IMR-90 (cell line): ENCODE measurements around the gene WDR13. TPM values are rescaled to one million over a fixed set of nuclear protein-coding genes. Genes with fewer than 3 reads are reported as not detected.

Experiments used
- ATAC-seq: fragments of 200-7000 bp; cut with Tn5 transposase; 2 replicates; pipeline ENCODE4 v1.9.1; 2020; ENCODE audit warnings: low read depth, mild to moderate bottlenecking, moderate library complexity
- BruUV-seq: library from RNA; stranded (reverse); fragments of 400-500 nt; replicated peaks from 2 replicates; lab custom pipeline; 2021; lab: Mats Ljungman, UMichigan
- CTCF ChIA-PET: fragments of 300-600 bp; formaldehyde crosslinking; extraction: SDS; loops from one replicate; lab custom pipeline; 2021; ENCODE audit warnings: antibody characterized with exemption; lab: Yijun Ruan, JAX
- POLR2A ChIA-PET: fragments of 300-600 bp; sonication (Branson Sonifier 250); formaldehyde crosslinking; loops from one replicate; lab custom pipeline; 2022; ENCODE audit warnings: antibody characterized with exemption; ENCODE audit not compliant: unreplicated experiment; lab: Charles Lee
- DNase-seq: peaks from one replicate; pipeline ENCODE4 v3.0.0; 2013
- H2AFZ ChIP-seq: replicated peaks from 2 replicates; pipeline ENCODE3; 2013; ENCODE audit warnings: low read length, mild to moderate bottlenecking; ENCODE audit not compliant: poor library complexity
- H2AK5ac ChIP-seq: 2 replicates; pipeline ENCODE4 v1.6.1; 2013; ENCODE audit warnings: low read depth, low read length, inconsistent platforms
- H2AK9ac ChIP-seq: replicated peaks from 2 replicates; pipeline ENCODE3; 2013; ENCODE audit warnings: mild to moderate bottlenecking, low read depth, low read length, moderate library complexity; ENCODE audit not compliant: poor library complexity
- H2BK120ac ChIP-seq: 2 replicates; pipeline ENCODE4 v1.6.1; 2013; ENCODE audit warnings: low read depth, low read length, inconsistent platforms
- H2BK15ac ChIP-seq: 3 replicates; pipeline ENCODE4 v1.6.1; 2013; ENCODE audit warnings: low read depth, low read length, inconsistent platforms
- H2BK20ac ChIP-seq: 2 replicates; pipeline ENCODE4 v1.6.1; 2013; ENCODE audit warnings: low read depth, mild to moderate bottlenecking, inconsistent platforms, low read length, moderate library complexity
- H2BK5ac ChIP-seq: 2 replicates; pipeline ENCODE4 v1.6.1; 2013; ENCODE audit warnings: mild to moderate bottlenecking, low read depth, low read length, inconsistent platforms; ENCODE audit not compliant: poor library complexity, severe bottlenecking
- H3K14ac ChIP-seq: replicated peaks from 2 replicates; pipeline ENCODE4 v1.6.1; 2013; ENCODE audit warnings: low read depth, low read length, inconsistent platforms
- H3K18ac ChIP-seq: 2 replicates; pipeline ENCODE4 v1.6.1; 2013; ENCODE audit warnings: low read depth, low read length, control low read depth
- H3K23ac ChIP-seq: 2 replicates; pipeline ENCODE4 v1.6.1; 2013; ENCODE audit warnings: low read depth, low read length, inconsistent platforms
- H3K27ac ChIP-seq: 2 replicates; pipeline ENCODE4 v1.5.1; 2013; ENCODE audit warnings: mild to moderate bottlenecking, control low read depth, low read length; ENCODE audit not compliant: insufficient read depth
- H3K27me3 ChIP-seq: 2 replicates; pipeline ENCODE4 v1.6.1; 2013; ENCODE audit warnings: low read length; ENCODE audit not compliant: control insufficient read depth, insufficient read depth
- H3K36me3 ChIP-seq: 2 replicates; pipeline ENCODE4 v1.6.1; 2013; ENCODE audit warnings: low read length, mixed read lengths; ENCODE audit not compliant: control insufficient read depth, insufficient read depth
- H3K4ac ChIP-seq: 2 replicates; pipeline ENCODE4 v1.6.1; 2013; ENCODE audit warnings: low read depth, low read length, inconsistent platforms
- H3K4me1 ChIP-seq: 2 replicates; pipeline ENCODE4 v1.6.1; 2013; ENCODE audit warnings: low read length, mixed read lengths; ENCODE audit not compliant: control insufficient read depth, insufficient read depth
- H3K4me2 ChIP-seq: 2 replicates; pipeline ENCODE4 v1.6.1; 2013; ENCODE audit warnings: low read depth, mild to moderate bottlenecking, control low read depth, low read length, moderate library complexity
- H3K4me3 ChIP-seq: 2 replicates; pipeline ENCODE4 v1.5.1; 2013; ENCODE audit warnings: low read depth, mild to moderate bottlenecking, control low read depth, low read length, moderate library complexity; ENCODE audit not compliant: insufficient read depth
- H3K56ac ChIP-seq: 2 replicates; pipeline ENCODE4 v1.6.1; 2013; ENCODE audit warnings: low read length, inconsistent platforms; ENCODE audit not compliant: insufficient read depth; ENCODE audit errors: extremely low read depth
- H3K79me1 ChIP-seq, 2 experiments: 2 replicates each; pipeline ENCODE4 v1.6.1; 2013; ENCODE audit warnings: low read length in 2 of 2, inconsistent platforms in 1 of 2, low read depth in 1 of 2
- H3K9ac ChIP-seq: 2 replicates; pipeline ENCODE4 v1.6.1; 2013; ENCODE audit warnings: low read depth, low read length, control low read depth
- H3K9me1 ChIP-seq: 2 replicates; pipeline ENCODE4 v1.6.1; 2013; ENCODE audit warnings: low read length, inconsistent platforms; ENCODE audit not compliant: insufficient read depth
- H3K9me3 ChIP-seq: 2 replicates; pipeline ENCODE4 v1.6.1; 2013; ENCODE audit warnings: low read length; ENCODE audit not compliant: control insufficient read depth, insufficient read depth
- H4K20me1 ChIP-seq: 2 replicates; pipeline ENCODE4 v1.6.1; 2013; ENCODE audit warnings: low read length, inconsistent platforms; ENCODE audit not compliant: insufficient read depth
- H4K5ac ChIP-seq: 2 replicates; pipeline ENCODE4 v1.6.1; 2013; ENCODE audit warnings: mild to moderate bottlenecking, low read depth, low read length, control low read depth
- H4K8ac ChIP-seq, 2 experiments: 2 replicates each; pipeline ENCODE4 v1.6.1; 2013; ENCODE audit warnings: low read depth in 2 of 2, low read length in 2 of 2, control low read depth in 1 of 2, inconsistent platforms in 1 of 2
- H4K91ac ChIP-seq: 2 replicates; pipeline ENCODE4 v1.6.1; 2013; ENCODE audit warnings: low read depth, low read length, inconsistent platforms; ENCODE audit not compliant: insufficient read depth
- BHLHE40 ChIP-seq: fragments of 150-350 bp; IDR thresholded peaks from 2 replicates; pipeline ENCODE4 v1.6.1; 2016; ENCODE audit warnings: mild to moderate bottlenecking, low read depth, low read length
- CHD1 ChIP-seq: IDR thresholded peaks from 2 replicates; pipeline ENCODE4 v1.6.1; 2012; ENCODE audit warnings: low read depth, low read length, improper control_type of control experiment
- CTCF ChIP-seq: conservative IDR thresholded peaks from 2 replicates; pipeline ENCODE4 v1.5.1; 2012; ENCODE audit warnings: mild to moderate bottlenecking, low read depth, low read length, improper control_type of control experiment
- ELK1 ChIP-seq: fragments of 150-350 bp; IDR thresholded peaks from 2 replicates; pipeline ENCODE4 v1.6.1; 2016; ENCODE audit warnings: low read depth, mild to moderate bottlenecking, low read length, moderate library complexity, borderline replicate concordance
- FOS ChIP-seq: fragments of 150-350 bp; IDR thresholded peaks from 2 replicates; pipeline ENCODE4 v1.6.1; 2016; ENCODE audit warnings: low read depth, low read length
- MAFK ChIP-seq: IDR thresholded peaks from 2 replicates; pipeline ENCODE4 v1.6.1; 2012; ENCODE audit warnings: low read depth, low read length, improper control_type of control experiment
- MAZ ChIP-seq: IDR thresholded peaks from 2 replicates; pipeline ENCODE4 v1.6.1; 2012; ENCODE audit warnings: low read depth, mild to moderate bottlenecking, low read length, improper control_type of control experiment, moderate library complexity, borderline replicate concordance
- POLR2A ChIP-seq: IDR thresholded peaks from 2 replicates; pipeline ENCODE4 v1.6.1; 2012; ENCODE audit warnings: mild to moderate bottlenecking, low read depth, low read length
- RCOR1 ChIP-seq: IDR thresholded peaks from 2 replicates; pipeline ENCODE4 v1.6.1; 2012; ENCODE audit warnings: mild to moderate bottlenecking, low read length, improper control_type of control experiment; ENCODE audit not compliant: insufficient replicate concordance
- RFX5 ChIP-seq: IDR thresholded peaks from 2 replicates; pipeline ENCODE4 v1.8.0; 2012; ENCODE audit warnings: low read depth, mild to moderate bottlenecking, low read length, moderate library complexity
- USF2 ChIP-seq: fragments of 150-350 bp; IDR thresholded peaks from 2 replicates; pipeline ENCODE4 v1.6.1; 2017; ENCODE audit warnings: mild to moderate bottlenecking, antibody characterized with exemption, low read length, low read depth
- WGBS, 2 experiments: methylation state at CpG; one replicate each; pipeline versions ENCODE4 v1.1.5 to v1.1.7; 2013; ENCODE audit warnings: missing lambda C conversion rate in 2 of 2; ENCODE audit not compliant: insufficient read length in 1 of 2; ENCODE audit errors: extremely low coverage in 2 of 2; 5-methylcytosine and 5-hydroxymethylcytosine counted together
- dilution Hi-C: fragments of 300-500 bp; cut with HindIII; formaldehyde crosslinking; loops from one replicate; pipeline ENCODE4 v1.14.3; 2018; ENCODE audit warnings: low sequenced_read_pairs; ENCODE audit not compliant: unreplicated experiment
- in situ Hi-C: fragments of 300-500 bp; cut with MboI; formaldehyde crosslinking; loops from 3 replicates; pipeline ENCODE4 v1.14.3; 2019; ENCODE audit warnings: low sequenced_read_pairs, inconsistent platforms, mixed read lengths
- intact Hi-C: fragments of 100-400 bp; cut with micrococcal nuclease; formaldehyde crosslinking; loops from 2 replicates; pipeline ENCODE4 v1.10.0; 2022
- polyA plus RNA-seq, 3 experiments: library from polyadenylated mRNA; depleted of rRNA; stranded (reverse); fragments of >200 nt; gene quantifications; 2 replicates each; pipeline ENCODE4 v1.2.3, GENCODE V29; 2012; ENCODE audit warnings: low replicate concordance in 1 of 3
- total RNA-seq: library from RNA; depleted of rRNA; stranded (reverse); fragments of >200 nt; gene quantifications from 2 replicates; pipeline ENCODE4 v1.2.3, GENCODE V29; 2012

WDR13 gene
- total and polyA plus RNA-seq, 2 of the 4 experiments (the other 2 are of a cell fraction): 62.7 to 153 TPM

GRCh38 chrX:48613502-48614160, 16.3 kb downstream of the WDR13 start:
- in situ Hi-C loops (no loop called here), intact Hi-C loops (no loop called here), dilution Hi-C loops (no loop called here)
- ATAC-seq (peak; percentile 73), DNase-seq (peak; percentile 38)
- Histone ChIP-seq H3K23ac (no peak overlapping the region), H2BK15ac (no peak overlapping the region), H4K91ac (no peak overlapping the region), H2AK9ac (no peak overlapping the region), H3K9me1 (no peaks in the 10 kb centered on the region), H3K4me3 (no peak overlapping the region), H3K27me3 (no peaks in the 10 kb centered on the region), H2AFZ (no peak overlapping the region), H3K4me2 (no peak overlapping the region), H3K4ac (no peak overlapping the region), H2BK5ac (no peak overlapping the region), H3K79me1 (no peaks in the 10 kb centered on the region), H3K4me1 (no peaks in the 10 kb centered on the region), H2AK5ac (no peak overlapping the region), H2BK20ac (no peak overlapping the region), H4K5ac (no peak overlapping the region), H3K9me3 (no peaks in the 10 kb centered on the region), H3K27ac (no peak overlapping the region), H3K9ac (no peak overlapping the region), H2BK120ac (no peak overlapping the region), H3K18ac (no peak overlapping the region), H4K20me1 (no peaks in the 10 kb centered on the region), H3K14ac (no peak overlapping the region), H4K8ac (no peak overlapping the region), H3K56ac (no peak overlapping the region), H3K36me3 (no peaks in the 10 kb centered on the region)
- 73% methylated on average over 2 of the region's 6 CpGs; no CpG with 5 or more reads in 1 of the 2 experiments for WGBS, 2 experiments
- TF ChIP-seq MAFK (no peak), CHD1 (no peak), RCOR1 (no peak), ELK1 (no peak), FOS (no peak), USF2 (no peak), BHLHE40 (no peak), CTCF (no peak), MAZ (no peak), RFX5 (no peak), POLR2A (no peak)
- CTCF ChIA-PET: no interaction called here
- POLR2A ChIA-PET: no interaction called here
- BruUV-seq: no TSS peak
